SKM-1 (cell line): ENCODE measurements around the gene GLRX.

Source experiments
- DNase-seq: peaks from one replicate; lab custom pipeline; 2025; ENCODE audit not compliant: unreplicated experiment; lab: John Stamatoyannopoulos, UW

The GLRX gene

GRCh38 chr5:95822542-95823181 is at the start of gene GLRX:
TSS of gene GLRX (minus strand) at chr5:95822726. CDS start at chr5:95822662, 64 bp downstream.
- DNase-seq, result peak; percentile 64

DNA sequence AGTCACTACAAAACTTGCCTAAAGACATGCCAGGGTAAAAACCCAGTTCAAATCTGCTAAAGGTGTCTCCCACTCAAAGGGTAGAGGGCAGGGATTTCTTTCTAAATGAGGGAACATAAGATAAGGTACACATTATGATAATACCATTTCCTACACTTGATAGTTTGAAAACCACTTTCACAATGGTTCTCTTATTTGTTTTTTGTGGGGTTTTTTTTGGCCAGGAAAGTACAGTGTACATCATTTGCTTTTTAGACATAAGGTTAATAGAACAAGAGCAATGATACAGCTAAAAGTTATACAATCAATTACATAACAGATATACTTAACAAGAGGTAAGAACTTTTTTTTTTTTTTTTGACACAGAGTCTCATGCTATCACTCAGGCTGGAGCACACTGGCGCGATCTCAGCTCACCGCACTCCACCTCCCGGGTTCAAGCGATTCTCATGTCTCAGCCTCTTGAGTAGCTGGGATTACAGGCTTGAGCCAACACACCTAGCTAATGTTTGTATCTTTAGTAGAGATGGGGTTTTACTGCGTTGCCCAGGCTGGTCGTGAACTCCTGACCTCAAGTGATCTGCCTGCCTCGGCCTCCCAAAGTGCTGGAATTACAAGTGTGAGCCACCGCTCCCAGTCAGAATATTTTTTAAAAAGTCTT is 48.8 kb upstream of the GLRX start:
- no peak for DNase-seq

- DNase-seq, result peak; percentile 73
Observed at GRCh38 chr5:95870105-95870672, 47.7 kb upstream of the GLRX start.

DNA sequence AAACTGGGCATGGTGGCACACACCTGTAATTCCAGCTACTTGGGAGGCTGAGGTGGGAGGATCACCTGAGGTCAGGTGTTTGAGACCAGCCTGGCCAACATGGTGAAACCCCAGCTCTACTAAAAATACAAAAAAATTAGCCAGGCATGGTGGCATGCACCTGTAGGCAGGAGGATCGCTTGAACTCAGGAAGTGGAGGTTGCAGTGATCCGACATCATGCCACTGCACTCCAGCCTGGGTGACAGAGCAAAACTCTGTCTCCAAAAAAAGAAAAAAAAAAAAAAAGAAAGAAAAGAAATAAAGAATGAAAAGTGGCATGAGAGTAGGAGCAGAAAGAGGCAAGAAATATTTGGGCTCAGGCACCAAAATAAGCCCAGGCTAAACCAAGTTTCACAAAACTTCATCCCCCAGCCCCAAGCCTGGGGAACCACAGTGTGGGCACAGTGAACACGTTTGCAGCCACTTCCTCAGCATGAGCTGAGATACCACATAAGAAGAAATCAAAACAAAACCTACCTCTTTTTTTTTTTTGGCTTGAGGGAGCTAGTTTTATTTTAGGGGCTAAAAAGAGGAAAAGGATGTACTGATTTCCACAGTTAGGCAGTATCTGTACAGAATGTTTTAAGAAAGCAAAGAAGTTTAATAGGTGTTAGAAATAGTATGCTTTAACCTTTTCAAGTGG is 46.8 kb upstream of the GLRX start:
- peak; percentile 37 for DNase-seq

DNA sequence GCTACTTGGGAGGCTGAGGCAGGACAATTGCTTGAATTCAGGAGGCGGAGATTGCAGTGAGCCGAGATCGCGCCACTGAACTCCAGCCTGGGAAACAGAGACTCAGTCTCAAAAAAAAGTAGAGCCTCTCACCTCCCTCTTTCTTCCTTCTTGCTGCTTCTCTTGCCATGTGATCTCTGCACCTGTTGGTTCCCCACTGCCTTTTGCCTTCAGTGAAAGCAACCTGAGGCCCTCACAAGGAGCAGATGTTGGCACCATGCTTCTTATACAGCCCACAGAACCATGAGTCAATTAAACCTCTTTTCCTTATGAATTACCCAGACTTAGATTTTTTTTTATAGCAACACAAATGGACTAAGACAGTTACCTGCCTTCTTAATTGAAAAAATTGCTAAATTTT is 45.6 kb upstream of the GLRX start:
- no peak for DNase-seq

DNA sequence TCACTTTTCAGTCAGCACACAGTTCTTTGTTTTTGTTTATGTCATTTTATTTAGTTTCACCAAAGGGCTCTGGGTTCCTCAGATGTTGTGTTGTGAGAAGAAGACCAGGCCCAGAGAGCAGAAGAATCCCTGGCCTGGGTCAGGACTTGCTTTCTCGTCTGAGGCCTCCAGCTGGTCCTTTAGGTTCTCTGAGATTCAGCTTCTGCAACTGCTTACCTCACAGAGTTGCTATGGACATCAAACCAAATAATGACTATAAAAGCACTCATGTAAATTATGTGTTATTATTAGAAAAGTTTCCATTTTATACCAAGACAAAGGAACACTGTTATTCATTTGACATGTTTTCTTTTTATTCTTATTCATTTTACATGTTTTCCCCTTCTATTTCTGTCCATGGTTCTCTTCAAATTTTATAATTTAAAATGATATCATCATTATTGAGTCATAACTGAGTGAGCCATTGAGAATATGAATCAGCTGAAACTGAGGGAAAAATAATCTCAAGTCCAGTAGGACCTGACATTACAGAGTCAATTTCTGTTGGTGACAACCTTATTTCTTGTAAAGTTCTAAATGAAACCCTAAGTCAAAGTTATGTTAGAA is 44.0 kb upstream of the GLRX start:
- DNase-seq, result no peak

- no peak for DNase-seq
Observed at GRCh38 chr5:95864944-95865504, 42.5 kb upstream of the GLRX start.

GRCh38 chr5:95864456-95864855 is 41.9 kb upstream of the GLRX start:
- DNase-seq, result no peak

DNA sequence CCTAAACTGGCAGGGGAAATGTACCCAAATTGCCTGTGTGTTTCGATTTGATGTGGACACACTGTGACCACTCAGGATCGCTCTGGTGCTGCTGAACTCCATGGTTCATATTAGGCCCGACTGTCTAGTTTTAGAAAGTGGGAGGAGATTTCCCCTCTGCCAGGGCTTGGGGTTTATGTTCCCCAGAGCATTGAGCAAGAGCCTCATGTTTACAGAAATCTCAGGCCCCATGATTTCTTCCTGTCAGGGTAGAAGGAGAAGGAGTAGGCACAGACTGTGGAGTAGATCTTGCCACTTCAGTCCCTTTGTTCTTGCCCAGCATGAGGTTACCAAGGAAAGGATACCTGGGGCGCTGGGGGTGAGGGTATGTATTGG is 40.8 kb upstream of the GLRX start:
- peak; percentile 26 for DNase-seq

- DNase-seq, result no peak
Observed at GRCh38 chr5:95862671-95863382, 40.3 kb upstream of the GLRX start.

DNA sequence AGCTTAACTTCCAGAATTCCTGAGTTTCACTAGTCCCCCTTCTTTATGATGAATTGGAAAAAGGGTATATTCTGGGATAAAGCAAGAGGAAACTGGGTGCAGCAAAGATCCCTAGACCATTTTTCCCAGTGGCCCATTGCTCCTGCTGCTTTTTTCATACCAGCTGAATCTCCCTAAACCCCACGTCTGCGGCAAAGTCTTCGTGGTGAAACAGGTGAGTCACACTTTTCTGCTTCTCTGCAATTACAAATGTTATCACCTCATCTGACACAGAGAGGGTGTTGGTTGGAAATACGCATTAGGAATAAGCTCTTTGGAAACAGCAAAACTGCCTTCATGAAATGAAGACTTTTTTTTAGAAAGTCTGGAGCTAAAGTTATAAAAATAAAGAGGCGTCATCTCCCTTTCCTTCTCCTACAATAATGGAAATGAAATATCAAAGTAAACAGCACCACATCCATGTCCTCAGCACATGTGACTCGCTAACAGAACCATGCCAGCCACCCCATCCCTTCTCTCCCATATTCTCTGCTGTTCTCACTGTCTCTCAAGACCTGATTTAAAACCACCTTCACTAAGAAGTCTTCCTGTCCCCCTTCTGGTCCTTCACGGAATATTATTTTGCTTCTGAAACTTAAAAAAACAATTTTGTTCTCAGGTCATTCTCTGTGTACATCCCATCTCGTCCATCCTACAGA is 39.5 kb upstream of the GLRX start:
- DNase-seq, result no peak

- DNase-seq, result peak; percentile 29
Observed at GRCh38 chr5:95861221-95861863, 38.8 kb upstream of the GLRX start.

DNA sequence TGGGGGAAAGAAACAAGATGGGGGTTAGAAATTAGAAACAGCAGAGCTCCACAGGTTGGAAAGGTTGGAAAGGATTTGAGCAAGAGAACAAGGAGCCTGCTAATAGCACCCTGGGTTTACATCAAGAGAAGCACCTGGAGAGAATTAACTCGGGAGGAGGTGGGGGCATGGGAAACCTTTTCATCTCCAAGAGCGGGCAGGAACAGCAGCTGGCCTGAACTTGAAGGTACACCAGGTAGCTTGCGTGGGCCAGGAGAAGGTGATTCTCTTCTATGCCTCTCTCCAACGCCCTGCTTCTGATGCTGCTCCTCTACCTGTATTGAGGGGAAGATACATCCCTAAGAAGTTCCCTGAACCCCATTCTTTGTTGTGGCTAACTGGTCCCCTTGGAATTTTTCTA is 37.1 kb upstream of the GLRX start:
- no peak for DNase-seq

DNA sequence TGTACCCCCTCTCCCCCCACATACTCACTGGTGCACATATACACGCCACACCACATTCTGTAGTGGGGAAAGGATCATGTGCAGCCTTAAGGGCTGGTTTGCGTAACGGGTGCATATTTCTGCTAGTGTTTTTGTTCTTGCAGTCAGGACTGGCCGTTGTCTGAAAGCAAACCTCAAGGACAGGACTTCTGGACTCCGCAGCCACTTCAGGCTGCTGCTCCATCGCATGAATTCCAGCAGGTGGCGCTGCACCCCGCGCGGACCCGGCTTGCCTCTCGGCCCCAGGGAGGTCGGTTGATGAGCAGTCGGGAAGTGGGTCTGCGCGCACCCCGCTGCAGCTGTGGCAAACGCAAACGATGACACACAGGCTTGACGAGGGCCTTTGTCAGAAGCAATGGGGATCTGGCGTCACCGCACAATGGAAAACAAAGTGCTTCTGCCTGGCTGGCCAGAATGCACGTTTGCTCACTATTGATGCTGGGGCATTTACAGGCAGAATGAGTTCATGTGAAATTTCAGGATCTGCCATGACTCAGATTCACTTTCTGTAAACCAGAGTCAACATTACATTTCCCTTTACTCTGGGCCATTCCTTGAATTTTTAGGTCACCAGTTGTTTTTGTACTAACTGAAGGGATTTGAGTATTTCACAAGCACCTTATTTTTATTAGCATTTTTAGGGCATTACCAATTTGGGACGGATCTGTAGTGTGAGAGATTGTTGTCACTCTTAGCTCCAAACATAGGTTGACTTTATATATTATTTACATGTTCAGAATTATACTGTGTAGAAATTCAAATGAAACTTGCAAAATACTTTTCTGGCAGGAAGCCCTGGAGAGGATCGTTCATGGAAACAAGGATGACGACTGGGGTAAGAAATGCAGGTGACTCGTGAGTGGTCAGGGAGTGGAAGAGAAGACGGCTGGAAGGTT is 36.4 kb upstream of the GLRX start:
- DNase-seq, result peak; percentile 81

DNA sequence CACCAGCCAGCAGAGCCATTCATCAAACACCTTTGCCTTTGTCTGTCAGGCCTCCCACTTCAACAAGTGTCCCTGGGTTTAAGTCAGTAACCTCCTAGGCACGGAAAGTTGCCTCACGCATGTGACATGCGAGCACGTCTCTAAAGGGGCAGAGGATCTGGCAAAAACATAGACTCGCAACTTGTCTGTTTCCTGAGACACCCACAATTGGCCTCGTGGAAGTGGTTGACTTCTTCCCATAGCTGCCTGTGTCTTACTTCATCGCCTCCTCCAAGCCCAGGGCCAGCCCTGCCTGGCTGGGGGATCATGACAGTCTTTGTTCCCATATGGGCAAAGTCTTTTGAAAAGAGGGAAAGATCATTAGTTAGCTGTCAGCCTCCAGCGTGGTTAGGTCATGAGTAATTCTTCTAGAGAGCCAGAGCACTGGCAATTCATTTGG is 35.5 kb upstream of the GLRX start:
- no peak for DNase-seq

GRCh38 chr5:95857185-95857945 is 34.8 kb upstream of the GLRX start:
- DNase-seq, result no peak

DNA sequence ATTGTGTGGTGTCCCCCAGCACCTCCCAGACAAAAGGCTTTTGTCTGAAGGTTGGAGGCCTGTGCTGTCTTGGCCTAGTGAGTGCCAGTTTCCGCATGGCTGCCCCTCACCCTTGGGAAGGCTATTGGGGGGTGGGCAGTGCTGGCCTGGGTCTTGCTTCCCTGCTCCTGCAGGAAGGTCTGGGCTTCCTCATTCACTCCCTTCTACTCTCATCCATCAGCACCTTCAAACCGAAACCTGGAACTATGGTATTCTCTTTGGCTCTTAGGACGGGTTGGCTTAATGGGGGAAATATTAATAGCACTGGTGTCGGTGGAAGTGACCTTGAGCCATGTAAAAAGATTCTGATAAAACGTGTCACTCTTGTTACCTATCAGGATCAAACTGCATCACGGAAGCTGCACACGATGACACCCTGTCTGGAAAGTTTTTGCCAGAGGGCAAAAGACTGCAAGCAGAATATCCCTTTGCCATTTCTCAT is 34.0 kb upstream of the GLRX start:
- no peak for DNase-seq

- DNase-seq, result no peak
Observed at GRCh38 chr5:95853490-95853889, 31.0 kb upstream of the GLRX start.
